Suprapubic skin (tissue), 3 donors: ENCODE measurements around the gene IGLL5.

Experiments
- CTCF ChIP-seq, 2 donors: fragments of 200-600 bp in 1 of 2; fragments of 450-650 bp in 1 of 2; sonication (generic) in 1 of 2; IDR thresholded peaks; one replicate each; pipeline ENCODE4 v1.5.1; 2016 to 2019; ENCODE audit warnings: antibody characterized with exemption in 2 of 2, mild to moderate bottlenecking in 1 of 2, moderate library complexity in 1 of 2
- EP300 ChIP-seq: sonication (generic); formaldehyde crosslinking; IDR thresholded peaks from one replicate; pipeline ENCODE4 v1.6.1; 2017; ENCODE audit warnings: antibody characterized with exemption

- no peak for TF ChIP-seq CTCF (IDR thresholded peaks at IDR 0.05)
- TF ChIP-seq EP300: no peak
Measured at GRCh38 chr22:22908941-22909604, 21.5 kb downstream of the IGLL5 start.
